ENCODE results near the gene TAOK3. TPM values are rescaled to one million over a fixed set of nuclear protein-coding genes. Genes with fewer than 3 reads are reported as not detected.

Gene TAOK3
- total RNA-seq, 1 experiment from 2014 or later: 10.6 TPM

DNA sequence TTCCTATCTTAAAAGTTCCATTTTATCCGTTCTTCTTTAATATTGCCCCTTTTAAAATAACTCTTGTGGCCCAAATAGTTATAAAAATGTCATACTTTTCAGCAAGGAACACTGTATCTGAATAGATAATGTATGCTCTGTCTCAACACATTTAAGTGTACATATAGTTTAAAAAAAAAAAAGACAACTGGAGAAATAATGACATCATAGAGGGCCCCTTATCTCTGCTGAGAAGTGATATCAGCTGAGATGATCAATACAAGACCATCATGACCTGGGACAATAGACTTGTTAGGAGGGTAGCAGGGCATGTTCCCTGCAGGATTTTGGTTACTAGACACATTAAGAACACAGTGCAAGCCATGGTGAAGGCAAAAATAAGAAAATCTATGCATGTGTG is 159.3 kb downstream of the TAOK3 start:
- DNase-seq (ENCODE audit: low read depth): no peak

DNA sequence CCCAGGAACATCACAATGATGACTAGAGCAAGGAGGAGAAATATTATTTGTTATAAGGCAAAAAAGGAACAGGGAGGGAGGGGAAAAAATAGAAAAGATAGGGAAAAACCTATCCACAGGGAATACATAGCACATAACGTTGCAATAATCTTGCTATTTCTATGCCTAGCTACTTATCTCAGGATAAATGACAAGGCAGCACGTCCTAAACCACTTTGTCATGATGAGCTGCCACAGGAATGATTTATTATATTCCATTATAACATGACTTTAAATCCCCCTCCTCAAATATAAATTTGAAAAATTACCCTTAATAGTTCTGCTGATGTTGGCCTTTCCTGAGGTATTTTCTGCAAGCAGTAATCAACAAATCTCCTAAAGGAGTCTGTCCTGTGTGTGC is 160.1 kb downstream of the TAOK3 start:
- no peak for DNase-seq (ENCODE audit: low read depth)

DNA sequence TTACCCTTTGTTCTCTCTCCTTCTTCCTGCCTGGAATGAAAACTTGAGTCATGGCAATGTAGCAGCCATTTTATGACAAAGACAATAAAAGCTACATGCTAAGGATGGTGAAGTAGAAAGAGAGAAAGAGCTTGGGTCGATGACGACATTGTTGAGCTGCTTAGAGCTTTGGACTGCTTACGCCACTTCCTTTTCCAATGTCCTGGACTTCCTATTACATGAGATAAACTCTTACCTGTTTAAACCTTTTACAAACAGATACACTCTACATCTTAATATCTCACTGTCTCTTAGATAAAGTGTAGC is 166.6 kb downstream of the TAOK3 start:
- DNase-seq (ENCODE audit: low read depth): no peak

DNA sequence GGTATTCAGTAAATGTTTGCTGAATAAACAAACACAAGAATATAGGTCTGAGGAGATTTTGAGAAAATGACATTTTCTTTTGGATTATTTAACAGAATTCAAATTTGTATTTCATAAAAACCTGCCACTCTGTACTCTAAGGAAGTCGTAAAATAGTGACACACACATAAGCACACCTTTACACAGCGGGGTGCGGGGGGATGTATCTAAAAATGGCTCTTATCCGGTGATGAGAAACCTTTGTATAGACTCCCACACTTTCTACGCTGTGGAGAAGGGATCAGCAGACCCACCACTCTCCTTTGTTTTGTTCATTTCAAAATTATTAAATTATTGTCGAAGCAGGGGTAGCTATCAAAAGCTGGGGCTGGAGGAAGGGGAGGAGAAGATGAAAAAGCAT is 178.7 kb downstream of the TAOK3 start:
- no peak for DNase-seq (ENCODE audit: low read depth)

DNA sequence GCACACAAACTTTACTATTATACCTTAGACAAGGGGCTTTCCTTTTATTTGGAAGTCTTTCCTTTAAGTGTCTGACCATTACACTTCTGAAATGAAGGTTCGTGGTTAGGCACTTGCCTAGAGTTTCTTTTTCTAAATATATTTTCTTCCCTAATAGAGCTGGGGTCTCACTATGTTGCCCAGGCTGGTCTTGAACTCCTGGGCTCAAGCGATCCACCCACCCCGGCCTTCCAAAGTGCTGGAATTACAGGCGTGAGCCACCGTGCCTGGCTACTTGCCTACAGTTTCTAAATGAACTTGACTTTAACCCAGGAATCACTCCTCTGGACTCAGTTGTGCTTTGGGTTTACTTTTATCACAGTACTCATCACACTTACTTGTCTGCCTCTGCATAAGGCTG is 179.2 kb downstream of the TAOK3 start:
- DNase-seq (ENCODE audit: low read depth): no peak

DNA sequence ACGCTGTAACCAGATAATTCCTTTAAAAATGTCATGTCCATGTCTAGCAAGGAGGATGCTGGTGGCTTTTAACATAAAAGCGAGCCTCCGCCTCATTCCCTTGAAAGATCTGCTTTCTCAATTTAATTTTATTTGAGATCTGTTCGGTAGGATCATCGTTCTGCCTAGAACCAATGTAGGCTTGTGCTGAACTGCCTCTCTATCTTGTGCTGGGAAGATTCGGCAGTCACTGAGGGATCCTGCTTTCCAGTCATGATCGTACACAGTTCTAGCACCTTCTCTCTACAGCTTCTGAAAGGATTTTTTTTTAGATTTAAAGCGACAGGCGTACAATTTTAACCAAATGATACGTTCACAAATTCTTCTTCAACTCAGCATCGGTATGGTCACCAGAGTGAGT is 182.4 kb downstream of the TAOK3 start:
- no peak for DNase-seq (ENCODE audit: low read depth)

DNA sequence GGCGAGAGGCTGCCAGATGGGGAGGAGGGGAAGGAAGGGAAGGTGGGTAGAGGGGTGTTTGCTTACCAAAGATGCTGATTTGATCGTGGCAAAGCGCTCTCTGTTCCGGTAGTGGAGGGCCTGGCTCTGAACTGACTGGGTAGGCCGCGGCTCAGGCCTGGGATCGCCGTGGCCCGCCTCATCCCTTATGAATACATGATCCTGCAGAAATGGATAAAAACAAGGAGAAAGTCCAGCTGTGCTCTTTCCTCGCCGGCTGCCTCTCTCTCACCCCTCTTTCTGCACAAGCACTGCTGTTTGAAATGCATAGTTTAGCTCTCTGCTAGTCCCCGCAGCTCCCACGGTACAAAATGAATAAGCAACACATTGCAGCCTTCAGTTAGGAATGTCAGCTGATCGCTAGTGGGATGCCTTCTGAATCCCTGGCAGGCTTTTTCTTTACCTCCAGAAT is 182.9 kb downstream of the TAOK3 start:
- DNase-seq (ENCODE audit: low read depth): no peak

DNA sequence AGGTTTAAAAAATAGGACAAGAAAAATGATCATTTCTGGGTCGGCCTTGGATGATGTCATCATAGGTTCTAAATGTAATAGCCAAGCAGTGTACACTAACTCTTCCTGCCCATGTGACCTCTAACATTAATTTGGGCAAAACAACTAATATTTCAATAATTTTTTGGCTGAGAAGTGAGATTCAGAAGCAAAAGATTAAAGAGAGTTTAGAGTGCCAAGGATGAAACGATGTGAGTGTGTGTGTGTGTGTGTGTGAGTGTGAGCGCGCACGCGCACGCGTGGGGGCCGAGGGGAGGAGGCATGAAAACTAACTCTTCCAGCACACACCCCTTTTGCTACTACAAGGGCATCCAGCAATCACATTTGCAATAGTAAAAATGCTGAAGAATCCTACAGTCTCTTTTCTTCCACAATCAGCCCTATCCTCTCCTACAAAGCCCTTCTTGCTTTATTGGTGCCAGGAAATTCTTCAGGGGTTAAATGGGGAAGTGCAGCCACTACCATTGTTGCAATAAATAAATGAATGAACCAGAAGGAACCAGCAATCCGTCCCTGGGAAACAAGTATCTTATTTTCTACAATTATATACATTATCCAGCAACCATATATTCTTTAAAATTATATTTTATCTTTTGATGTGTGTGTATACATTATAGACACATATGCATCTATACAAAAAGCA is 183.9 kb downstream of the TAOK3 start:
- DNase-seq (ENCODE audit: low read depth): no peak

DNA sequence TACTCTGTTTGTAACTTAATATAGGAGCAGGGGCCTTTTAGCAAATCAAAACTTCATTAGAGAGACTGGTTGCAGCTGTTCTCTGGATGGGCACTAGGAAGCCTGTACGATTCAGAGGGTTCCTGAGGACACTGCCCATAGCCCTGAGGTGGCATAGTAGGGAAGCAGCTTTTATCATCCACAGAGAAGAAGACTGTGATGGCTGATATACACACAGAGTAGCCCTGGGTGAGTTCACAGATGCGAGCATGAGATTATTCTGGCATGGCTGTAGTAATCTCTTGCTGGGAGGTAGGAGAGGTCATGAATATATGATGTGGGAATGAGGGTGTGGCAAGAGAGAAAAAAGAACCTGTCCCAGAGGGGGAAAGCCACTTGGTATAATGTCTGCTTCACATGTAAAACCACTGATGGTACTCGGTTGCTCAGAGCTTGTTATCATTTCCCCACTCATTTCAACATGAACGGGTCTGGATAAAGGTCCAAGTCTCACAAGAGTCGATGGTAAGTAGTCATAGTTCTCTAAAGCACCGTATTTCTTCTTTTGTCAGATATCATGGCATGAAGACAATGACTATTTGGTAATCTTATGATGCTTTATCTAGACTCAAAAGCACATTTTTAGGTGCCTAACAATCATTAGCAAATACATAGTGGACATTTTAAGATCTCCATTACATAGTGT is 184.8 kb downstream of the TAOK3 start:
- no peak for DNase-seq (ENCODE audit: low read depth)

DNA sequence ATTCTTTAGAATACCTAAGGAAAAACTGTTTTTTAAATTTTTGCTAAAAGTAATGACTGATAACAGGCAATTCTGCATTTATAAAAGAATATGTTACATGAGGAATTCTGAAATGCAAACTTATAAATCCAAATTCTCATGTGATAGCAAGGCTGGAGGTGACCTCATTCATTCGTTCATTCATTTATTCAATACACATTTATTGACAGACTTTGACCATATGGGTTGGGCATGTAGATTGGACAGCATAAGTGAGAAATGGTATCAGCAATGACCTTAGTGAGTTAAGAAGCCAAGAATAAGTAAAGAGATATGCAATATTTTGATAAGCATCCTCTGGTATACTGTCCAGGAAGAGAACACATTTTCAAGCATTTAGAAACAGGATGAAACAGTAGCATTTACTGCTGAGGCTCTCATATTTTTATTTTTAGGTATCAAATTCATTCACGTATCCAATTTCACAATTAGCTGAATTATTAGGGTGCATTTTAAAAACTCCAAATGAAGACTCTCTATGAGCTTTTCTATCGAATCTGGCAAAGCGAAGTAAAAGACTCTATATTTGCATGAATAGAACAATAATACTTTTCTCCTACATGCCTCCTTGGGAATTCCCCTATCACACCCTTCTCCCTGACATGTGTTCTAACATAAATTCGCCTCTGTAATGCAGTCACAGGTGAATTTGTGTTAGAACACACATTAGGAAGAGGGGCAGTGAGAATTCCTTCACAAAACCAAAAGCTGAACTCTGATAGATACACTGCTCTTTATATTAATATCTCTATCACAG is 186.9 kb downstream of the TAOK3 start:
- DNase-seq (ENCODE audit: low read depth): no peak

DNA sequence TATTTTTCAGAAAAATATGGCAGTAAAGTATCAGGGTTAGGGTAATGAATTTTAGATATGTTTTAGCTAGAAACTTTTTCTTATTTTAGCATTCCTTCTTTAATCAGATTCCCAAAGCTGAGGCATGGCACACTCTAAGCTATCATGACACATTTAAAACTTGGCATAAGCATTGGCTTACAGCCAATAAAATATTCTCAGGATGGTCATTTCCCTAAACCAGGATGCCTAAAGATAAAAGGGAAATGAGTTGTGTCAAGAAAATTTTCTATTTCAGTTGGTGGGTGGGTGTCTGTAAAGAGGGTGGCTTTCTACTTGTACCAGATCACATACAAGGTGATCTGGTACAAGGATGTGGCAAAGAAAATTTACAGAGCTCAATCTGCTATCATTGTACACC is 189.0 kb downstream of the TAOK3 start:
- peak; percentile 64 for DNase-seq (ENCODE audit: low read depth)

DNA sequence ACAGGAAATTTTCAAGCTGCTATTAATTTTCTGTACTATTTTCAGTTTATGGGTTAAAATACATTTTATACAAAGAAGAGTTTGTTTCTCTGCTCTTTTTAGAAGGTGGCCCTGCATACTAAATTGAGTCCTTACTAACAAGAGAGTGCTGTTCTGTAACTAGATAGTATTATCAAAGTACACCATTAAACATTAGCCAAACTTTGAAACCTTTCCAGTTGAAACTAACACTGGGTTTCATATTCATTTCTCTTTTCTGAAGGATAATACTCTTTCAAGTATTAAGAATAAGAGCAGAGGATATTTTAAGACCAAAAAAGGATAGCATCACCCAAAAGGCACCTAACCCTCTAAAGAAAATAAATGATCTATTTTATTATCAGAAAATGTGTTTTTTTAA is 189.6 kb downstream of the TAOK3 start:
- DNase-seq (ENCODE audit: low read depth): no peak

DNA sequence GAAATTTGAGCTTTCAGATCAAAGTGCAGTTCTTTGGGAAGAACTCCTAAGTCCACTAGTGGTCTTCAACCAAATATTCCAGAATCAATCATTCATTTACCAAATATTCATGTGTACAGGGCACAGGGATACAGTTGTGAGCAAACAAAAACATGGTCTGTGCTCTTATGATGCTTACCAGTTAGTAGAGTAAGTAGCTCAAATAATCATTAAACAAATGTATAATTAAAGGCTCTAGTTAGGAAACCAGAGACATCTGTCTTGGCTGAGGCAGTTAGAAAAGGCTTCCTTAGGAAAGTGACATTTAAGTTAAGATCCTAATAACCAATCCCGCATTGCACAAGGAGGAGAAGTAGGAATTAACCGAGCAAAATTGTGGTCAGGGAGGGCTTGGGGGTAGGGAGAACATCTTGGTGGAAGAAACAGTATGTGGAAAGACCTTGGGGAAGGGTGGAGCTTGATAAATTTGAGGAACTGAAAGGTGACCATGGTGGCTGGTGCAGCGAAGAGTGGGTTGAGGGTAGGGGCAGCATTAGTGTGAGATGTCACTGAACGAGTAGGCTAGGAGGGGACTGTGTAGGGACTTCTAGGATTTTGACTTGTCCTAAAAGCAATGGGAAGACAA is 196.8 kb downstream of the TAOK3 start:
- DNase-seq (ENCODE audit: low read depth): no peak

DNA sequence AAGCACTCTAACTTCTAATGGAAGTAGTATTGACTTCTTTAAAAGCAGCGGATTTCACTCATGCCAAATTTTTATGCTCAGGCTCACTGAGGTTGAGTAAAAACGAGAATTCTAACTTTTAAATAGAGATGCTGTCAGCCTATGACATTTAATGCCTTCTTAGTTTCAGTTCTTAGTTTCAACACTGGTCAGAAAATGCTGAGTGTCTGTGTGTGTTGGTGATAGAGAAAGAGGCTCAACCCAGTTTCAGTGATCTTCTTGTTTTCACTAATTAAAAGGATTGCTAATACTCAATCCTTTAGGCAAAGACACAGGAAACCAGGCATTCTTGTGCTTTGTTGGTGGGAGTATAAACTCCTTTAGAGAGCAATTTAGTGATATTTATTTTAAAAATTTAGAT is 205.8 kb downstream of the TAOK3 start:
- DNase-seq (ENCODE audit: low read depth): no peak

DNA sequence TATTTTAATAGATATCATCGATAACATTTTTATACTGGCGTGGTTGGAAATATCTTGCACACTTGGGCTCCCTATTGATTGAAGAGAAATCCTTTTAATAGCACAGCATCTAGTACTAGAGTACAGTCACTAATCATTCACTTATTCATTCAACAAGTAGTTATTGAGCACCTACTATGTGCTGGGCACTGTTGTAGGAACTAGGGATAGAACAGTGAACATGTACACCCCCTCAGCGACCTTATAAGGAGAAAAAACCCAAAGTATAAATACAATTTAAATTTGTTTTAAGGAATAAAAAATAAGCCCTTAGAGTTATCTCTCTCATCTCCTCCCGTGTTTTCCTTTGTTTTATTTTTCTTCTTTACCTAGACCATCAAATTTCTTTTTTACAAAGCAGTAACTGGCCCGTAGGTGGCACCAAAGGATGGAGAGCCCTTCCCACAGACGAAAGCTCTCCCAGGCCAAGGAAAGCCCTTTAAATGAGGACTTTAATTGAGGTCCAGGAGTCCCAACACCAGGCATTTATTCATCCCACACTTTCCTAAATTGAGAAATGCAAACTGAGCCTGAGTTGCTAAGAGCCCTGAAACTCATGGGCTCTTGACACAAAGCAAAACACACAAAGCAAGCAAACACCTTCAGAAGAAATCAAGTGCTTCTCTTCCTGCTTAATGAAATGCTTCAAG is 207.8 kb downstream of the TAOK3 start:
- peak; percentile 54 for DNase-seq (ENCODE audit: low read depth)

DNA sequence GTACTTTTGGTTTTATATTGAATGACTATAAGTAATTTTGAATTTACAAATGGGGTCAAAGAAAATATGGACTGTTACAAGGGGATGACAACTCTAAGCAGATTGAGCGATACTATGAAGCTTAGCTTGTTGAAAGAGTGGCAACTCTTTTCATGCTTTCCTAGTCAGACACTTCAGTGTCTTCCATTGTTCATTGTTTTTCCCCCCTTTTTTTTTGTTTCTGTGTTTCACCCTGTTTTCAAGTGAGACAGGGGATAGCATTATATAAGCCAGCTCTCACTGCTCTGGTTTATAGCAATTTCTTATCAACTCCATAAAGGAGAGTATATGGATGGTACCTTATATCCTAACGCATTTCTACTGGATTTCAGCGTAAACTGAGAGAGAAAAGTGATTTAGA is 212.2 kb downstream of the TAOK3 start:
- DNase-seq (ENCODE audit: low read depth): no peak

DNA sequence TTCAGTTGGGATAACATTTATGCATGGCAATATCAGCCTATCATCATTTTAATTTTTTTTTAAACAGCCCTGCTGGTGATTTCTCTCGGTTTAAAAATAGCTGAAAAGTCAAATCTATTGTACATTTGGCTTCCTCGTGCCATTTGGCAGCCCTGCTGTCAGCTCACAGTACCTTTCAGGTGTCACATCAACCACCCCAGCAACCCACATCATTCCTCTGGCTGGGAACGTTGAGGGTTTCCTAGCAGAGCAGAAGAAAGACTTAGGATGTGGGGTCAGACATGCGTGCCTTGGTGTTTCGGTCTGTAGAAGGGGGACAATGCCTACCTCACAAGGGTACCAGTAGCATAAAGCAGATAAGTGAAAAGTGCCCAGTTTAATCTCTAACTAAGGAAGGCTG is 221.0 kb downstream of the TAOK3 start:
- no peak for DNase-seq (ENCODE audit: low read depth)

DNA sequence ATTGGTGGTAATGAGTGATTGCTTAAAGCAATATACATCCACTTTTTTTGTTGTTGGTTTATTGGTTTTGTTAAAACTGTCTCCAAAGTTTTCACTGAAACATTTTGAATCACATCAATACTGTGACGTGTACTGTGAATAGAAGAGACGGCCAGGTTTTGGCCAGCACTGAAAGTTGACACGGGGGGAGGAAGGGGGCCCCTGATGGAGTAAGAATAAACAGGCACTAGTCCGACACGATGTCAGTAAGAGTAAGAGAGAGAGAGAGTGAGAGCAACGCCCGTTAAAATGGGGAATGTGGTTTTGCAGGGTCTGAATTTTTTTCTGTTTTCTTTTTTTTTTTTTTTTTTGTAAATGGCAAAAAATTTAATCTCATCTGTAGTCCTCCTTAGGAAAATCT is 222.1 kb downstream of the TAOK3 start:
- no peak for DNase-seq (ENCODE audit: low read depth)

DNA sequence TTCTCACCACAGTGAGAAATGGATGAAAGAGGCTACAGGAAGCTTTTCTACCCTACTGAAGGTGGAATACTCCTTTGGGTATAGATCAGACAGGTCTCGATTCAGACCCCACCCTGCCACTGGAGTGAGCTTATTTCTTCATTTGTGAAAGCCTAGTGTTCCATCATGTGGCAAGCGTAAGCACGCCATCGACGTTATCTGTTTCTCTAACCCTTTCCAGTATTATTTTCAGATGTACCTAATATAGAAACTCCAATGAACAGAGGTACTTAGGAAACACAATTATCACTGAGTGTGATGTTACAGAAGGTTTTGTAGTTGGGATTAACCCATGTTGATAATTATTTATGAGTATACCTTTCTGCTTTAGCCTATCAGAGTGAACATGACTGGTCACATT is 224.4 kb downstream of the TAOK3 start:
- DNase-seq (ENCODE audit: low read depth): no peak

DNA sequence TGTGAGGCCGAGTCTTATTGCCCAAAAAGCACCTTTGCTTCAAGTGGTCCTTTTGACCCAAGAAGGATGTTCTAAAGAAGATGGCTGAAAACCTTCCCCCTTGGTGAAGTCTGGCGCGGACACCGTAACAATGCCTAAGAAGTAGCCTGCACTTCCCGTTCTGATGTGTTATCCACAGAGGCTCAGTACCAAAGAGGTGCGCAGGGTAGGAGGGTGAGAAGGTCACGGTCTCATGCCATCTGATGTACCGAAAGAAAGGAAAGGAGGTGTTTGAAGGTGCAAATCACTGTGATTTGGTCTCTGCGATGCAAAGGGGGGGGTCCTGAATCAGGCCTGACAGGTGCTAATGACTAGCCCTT is 226.9 kb downstream of the TAOK3 start:
- no peak for DNase-seq (ENCODE audit: low read depth)

DNA sequence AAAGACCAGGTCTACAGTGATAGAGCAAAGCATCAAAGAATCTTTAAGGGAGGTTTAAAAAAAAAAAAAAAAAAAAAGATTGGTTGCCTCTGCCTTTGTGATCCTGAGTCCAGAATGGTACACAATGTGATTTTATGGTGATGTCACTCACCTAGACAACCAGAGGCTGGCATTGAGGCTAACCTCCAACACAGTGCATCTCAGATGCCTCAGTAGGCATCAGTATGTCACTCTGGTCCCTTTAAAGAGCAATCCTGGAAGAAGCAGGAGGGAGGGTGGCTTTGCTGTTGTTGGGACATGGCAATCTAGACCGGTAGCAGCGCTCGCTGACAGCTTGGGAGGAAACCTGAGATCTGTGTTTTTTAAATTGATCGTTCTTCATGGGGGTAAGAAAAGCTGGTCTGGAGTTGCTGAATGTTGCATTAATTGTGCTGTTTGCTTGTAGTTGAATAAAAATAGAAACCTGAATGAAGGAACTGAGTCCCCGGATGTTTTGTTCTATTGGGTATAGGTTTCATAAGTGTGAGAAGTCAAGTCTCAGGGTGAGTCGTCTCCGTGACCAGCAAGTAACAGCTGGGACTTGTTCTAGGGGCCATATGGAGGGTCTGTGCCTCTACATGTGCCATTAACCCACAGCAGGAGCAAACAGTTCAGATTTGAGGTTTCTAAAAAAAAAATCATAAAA is 227.5 kb downstream of the TAOK3 start:
- no peak for DNase-seq (ENCODE audit: low read depth)

Measured in HT1080 (cell line).